Sigmoid colon (tissue), 7 donors: Measurements from ENCODE around the gene PRTFDC1. TPM values are rescaled to one million over a fixed set of nuclear protein-coding genes. Genes with fewer than 3 reads are reported as not detected.

Source experiments
- DNase-seq: peaks from one replicate; pipeline ENCODE4 v3.0.0-alpha.2; 2019
- H3K27ac ChIP-seq, 4 donors: fragments of 200-600 bp; sonication (generic); one replicate each; pipeline ENCODE4 v1.5.1; 2016 to 2019; ENCODE audit warnings: mild to moderate bottlenecking in 1 of 4
- H3K27me3 ChIP-seq, 3 donors: fragments of 200-600 bp; sonication (generic); one replicate each; pipeline ENCODE4 v1.5.1; 2019; ENCODE audit warnings: mild to moderate bottlenecking in 1 of 3
- H3K36me3 ChIP-seq, 4 donors: fragments of 200-600 bp; sonication (generic); one replicate each; pipeline ENCODE4 v1.5.1; 2016 to 2019
- H3K4me1 ChIP-seq, 4 donors: fragments of 200-600 bp; sonication (generic); one replicate each; pipeline ENCODE4 v1.5.1; 2017 to 2019
- H3K4me3 ChIP-seq, 4 donors: fragments of 200-600 bp; sonication (generic); one replicate each; pipeline ENCODE4 v1.5.1; 2017 to 2019; ENCODE audit warnings: mild to moderate bottlenecking in 2 of 4, moderate library complexity in 1 of 4
- H3K9me3 ChIP-seq, 4 donors: fragments of 200-600 bp in 3 of 4; sonication (generic) in 3 of 4; one replicate each; pipeline versions ENCODE4 v1.5.1 to v1.6.1; 2013 to 2019
- CTCF ChIP-seq, 4 experiments: fragments of 450-650 bp in 3 of 4; fragments of 200-600 bp in 1 of 4; IDR thresholded peaks; one replicate each; pipeline ENCODE4 v1.5.1; 2016 to 2019; ENCODE audit warnings: antibody characterized with exemption in 4 of 4, mild to moderate bottlenecking in 3 of 4, moderate library complexity in 2 of 4
- EP300 ChIP-seq, 4 donors: sonication (generic); formaldehyde crosslinking; IDR thresholded peaks; one replicate each; pipeline ENCODE4 v1.6.1; 2017; ENCODE audit warnings: antibody characterized with exemption in 4 of 4
- POLR2A ChIP-seq, 2 donors: fragments of 450-650 bp; IDR thresholded peaks; one replicate each; pipeline ENCODE4 v1.6.1; 2016; ENCODE audit warnings: antibody characterized with exemption in 2 of 2, mild to moderate bottlenecking in 2 of 2, moderate library complexity in 2 of 2
- POLR2AphosphoS5 ChIP-seq, 4 donors: sonication (generic); formaldehyde crosslinking; IDR thresholded peaks; one replicate each; pipeline ENCODE4 v1.6.1; 2017; ENCODE audit warnings: antibody characterized with exemption in 4 of 4
- whole genome bisulfite sequencing, 2 donors: extraction: QIAGEN DNeasy Blood & Tissue Kit; methylation state at CpG; one replicate each; pipeline ENCODE4 v1.1.7; 2013; 5-methylcytosine and 5-hydroxymethylcytosine counted together
- intact Hi-C: fragments of 100-400 bp; cut with DNase I; formaldehyde crosslinking; loops from one replicate; pipeline ENCODE4 v1.15.1; 2023
- polyA plus RNA-seq, 3 donors: library from polyadenylated mRNA; stranded (reverse); fragments of 200-250 nt; gene quantifications; one replicate each; pipeline ENCODE4 v1.2.3, GENCODE V29; 2013
- small RNA-seq, 3 donors: library from RNA; depleted of rRNA; stranded (forward); fragments of <200 nt; gene quantifications; one replicate each; pipeline ENCODE3, GENCODE V24; 2016
- total RNA-seq, 4 donors: library from RNA; depleted of rRNA; stranded (reverse); fragments of >200 nt; gene quantifications; one replicate each; pipeline ENCODE4 v1.1.0, GENCODE V29; 2016
- donor health status: healthy with polysubstance abuse.
- donor health status: Bipolar disorder and iron deficiency.
- donor health status: healthy.

PRTFDC1 gene
- total and polyA plus RNA-seq, 7 donors: 6.0 to 17.2 (median 9.6) TPM

- no peaks in the 10 kb centered on the region for H3K27me3 ChIP-seq
- intact Hi-C loops: no loop called here
- H3K9me3 ChIP-seq: no peaks in the 10 kb centered on the region
- no peaks in the 10 kb centered on the region for H3K4me1 ChIP-seq
- DNase-seq: no peak
- H3K36me3 ChIP-seq: no peaks in the 10 kb centered on the region
- H3K4me3 ChIP-seq: no peak overlapping the region
- H3K27ac ChIP-seq: no peak overlapping the region
- TF ChIP-seq EP300 (IDR thresholded peaks at IDR 0.05) (no peak), POLR2A (IDR thresholded peaks at IDR 0.05) (no peak), POLR2AphosphoS5 (IDR thresholded peaks at IDR 0.05) (no peak), CTCF (IDR thresholded peaks at IDR 0.05) (no peak)
These were observed 147.4 kb downstream of the PRTFDC1 start for GRCh38 chr10:24804956-24805355.

GRCh38 chr10:24804392-24804791, 148.0 kb downstream of the PRTFDC1 start:
- TF ChIP-seq POLR2AphosphoS5 (IDR thresholded peaks at IDR 0.05) (no peak), POLR2A (IDR thresholded peaks at IDR 0.05) (no peak), CTCF (IDR thresholded peaks at IDR 0.05) (no peak), EP300 (IDR thresholded peaks at IDR 0.05) (no peak)
- WGBS, 2 donors: 91 to 96% methylated on average over 8 of the region's 8 CpGs
- Histone ChIP-seq H3K27ac (no peak overlapping the region), H3K27me3 (no peaks in the 10 kb centered on the region), H3K4me1 (no peaks in the 10 kb centered on the region), H3K9me3 (no peaks in the 10 kb centered on the region), H3K4me3 (no peak overlapping the region), H3K36me3 (no peaks in the 10 kb centered on the region)
- no peak for DNase-seq
- intact Hi-C loops: no loop called here

GRCh38 chr10:24802378-24802777, 150.0 kb downstream of the PRTFDC1 start:
- no peak overlapping the region for H3K27ac ChIP-seq
- intact Hi-C loops: no loop called here
- no peak overlapping the region for H3K4me3 ChIP-seq
- H3K9me3 ChIP-seq: no peaks in the 10 kb centered on the region
- DNase-seq: no peak
- no peaks in the 10 kb centered on the region for H3K4me1 ChIP-seq
- H3K36me3 ChIP-seq: no peaks in the 10 kb centered on the region
- H3K27me3 ChIP-seq: no peaks in the 10 kb centered on the region
- WGBS, 2 donors: 89 to 97% methylated on average over 2 of the region's 2 CpGs
- TF ChIP-seq EP300 (IDR thresholded peaks at IDR 0.05) (no peak), POLR2A (IDR thresholded peaks at IDR 0.05) (no peak), CTCF (IDR thresholded peaks at IDR 0.05) (no peak), POLR2AphosphoS5 (IDR thresholded peaks at IDR 0.05) (no peak)

- TF ChIP-seq CTCF (IDR thresholded peaks at IDR 0.05): no peak
- DNase-seq: no peak
- Histone ChIP-seq H3K4me1 (no peaks in the 10 kb centered on the region), H3K4me3 (no peak overlapping the region), H3K36me3 (no peaks in the 10 kb centered on the region), H3K9me3 (no peaks in the 10 kb centered on the region), H3K27me3 (no peaks in the 10 kb centered on the region), H3K27ac (no peak overlapping the region)
- WGBS, 2 donors: 90 to 96% methylated on average over 6 of the region's 6 CpGs
- intact Hi-C loops: no loop called here
These were observed 151.5 kb downstream of the PRTFDC1 start for GRCh38 chr10:24800861-24801260.

Small RNA genes lying within 50 kb of the gene (small RNA-seq; reads per million reads assigned to genes)
- gene AL512598.1: 0 reads per million in 3 donors
- gene RN7SKP241: 0 reads per million in 3 donors

Other genes with a start within 250 kb of the PRTFDC1 start
- 10 to 100 TPM; 53.2 to 87.8 (median 61.9) TPM for gene ARHGAP21, start 228.7 kb downstream of the PRTFDC1 start, total RNA-seq
- gene ARHGAP21, start 228.7 kb downstream of the PRTFDC1 start, polyA plus RNA-seq: 10 to 100 TPM; 25.2 to 26.4 (median 26.2) TPM
- not detected for gene ENKUR, start 63.6 kb upstream of the PRTFDC1 start, total RNA-seq
- under 1 TPM in 2 of 3 donors, not detected in 1; under 0.01 to 0.60 TPM for gene ENKUR, start 63.6 kb upstream of the PRTFDC1 start, polyA plus RNA-seq
- 1 to 10 TPM in 1 of 4 donors, under 1 TPM in 3; 0.36 to 1.9 (median 0.77) TPM for gene THNSL1, start 64.0 kb upstream of the PRTFDC1 start, total RNA-seq
- gene THNSL1, start 64.0 kb upstream of the PRTFDC1 start, polyA plus RNA-seq: 1 to 10 TPM; 1.2 to 2.1 (median 1.2) TPM
- 1 to 10 TPM in 2 of 4 donors, under 1 TPM in 2; 0.16 to 1.1 (median 0.81) TPM for gene GPR158, start 222.4 kb upstream of the PRTFDC1 start, total RNA-seq
- gene GPR158, start 222.4 kb upstream of the PRTFDC1 start, polyA plus RNA-seq: under 1 TPM in 1 of 3 donors, not detected in 2; 0.19 TPM